Measurements from ENCODE around the gene VEPH1. TPM values are rescaled to one million over a fixed set of nuclear protein-coding genes. Genes with fewer than 3 reads are reported as not detected.
"Not testable (repeated sequence)": the region's sequence is repeated elsewhere in the genome, so short reads cannot be mapped to it uniquely, and the experiment has no call there.

The VEPH1 gene
- total RNA-seq, 1 donor = 152 TPM

GRCh38 chr3:157354722-157355121, 148.5 kb downstream of the VEPH1 start:
- TF ChIP-seq, protein P1, sequence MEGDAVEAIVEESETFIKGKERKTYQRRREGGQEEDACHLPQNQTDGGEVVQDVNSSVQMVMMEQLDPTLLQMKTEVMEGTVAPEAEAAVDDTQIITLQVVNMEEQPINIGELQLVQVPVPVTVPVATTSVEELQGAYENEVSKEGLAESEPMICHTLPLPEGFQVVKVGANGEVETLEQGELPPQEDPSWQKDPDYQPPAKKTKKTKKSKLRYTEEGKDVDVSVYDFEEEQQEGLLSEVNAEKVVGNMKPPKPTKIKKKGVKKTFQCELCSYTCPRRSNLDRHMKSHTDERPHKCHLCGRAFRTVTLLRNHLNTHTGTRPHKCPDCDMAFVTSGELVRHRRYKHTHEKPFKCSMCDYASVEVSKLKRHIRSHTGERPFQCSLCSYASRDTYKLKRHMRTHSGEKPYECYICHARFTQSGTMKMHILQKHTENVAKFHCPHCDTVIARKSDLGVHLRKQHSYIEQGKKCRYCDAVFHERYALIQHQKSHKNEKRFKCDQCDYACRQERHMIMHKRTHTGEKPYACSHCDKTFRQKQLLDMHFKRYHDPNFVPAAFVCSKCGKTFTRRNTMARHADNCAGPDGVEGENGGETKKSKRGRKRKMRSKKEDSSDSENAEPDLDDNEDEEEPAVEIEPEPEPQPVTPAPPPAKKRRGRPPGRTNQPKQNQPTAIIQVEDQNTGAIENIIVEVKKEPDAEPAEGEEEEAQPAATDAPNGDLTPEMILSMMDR (IDR thresholded peaks at IDR 0.05; ENCODE audit: insufficient read depth, low read length) = peak; percentile 69
- H3K4me3 ChIP-seq (ENCODE audit: low read depth, low read length) = no peak overlapping the region
- DNase-seq (ENCODE audit: low read depth) = peak; percentile 65

DNA sequence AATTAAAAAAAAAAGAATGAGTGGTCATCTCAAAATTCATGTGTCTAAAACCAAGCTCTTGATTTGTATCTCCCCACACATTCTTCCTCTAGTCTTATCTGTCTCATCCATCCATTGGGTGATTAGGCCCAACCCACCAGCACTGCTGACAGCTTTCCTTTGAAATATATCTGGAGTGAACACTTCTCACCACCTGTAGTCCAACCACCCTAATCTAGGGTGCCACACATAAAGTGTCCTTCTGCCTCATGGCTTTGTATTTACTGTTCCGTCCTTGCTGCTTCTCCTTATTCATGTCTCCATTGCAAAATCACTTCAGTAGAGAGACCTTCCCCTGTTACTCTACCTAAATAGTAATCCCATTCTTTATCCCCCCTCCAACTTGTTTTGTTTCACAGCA, 149.0 kb downstream of the VEPH1 start:
- no peak for DNase-seq (ENCODE audit: low read depth)
- TF ChIP-seq, protein P1 (IDR thresholded peaks at IDR 0.05; ENCODE audit: insufficient read depth, low read length) = no peak
- no peak overlapping the region for H3K4me3 ChIP-seq (ENCODE audit: low read depth, low read length)

- TF ChIP-seq, protein P1 (IDR thresholded peaks at IDR 0.05; ENCODE audit: insufficient read depth, low read length) = no peak
- DNase-seq (ENCODE audit: low read depth) = no peak
- H3K4me3 ChIP-seq (ENCODE audit: low read depth, low read length) = no peak overlapping the region
Measured at GRCh38 chr3:157353652-157354051, 149.6 kb downstream of the VEPH1 start.

DNA sequence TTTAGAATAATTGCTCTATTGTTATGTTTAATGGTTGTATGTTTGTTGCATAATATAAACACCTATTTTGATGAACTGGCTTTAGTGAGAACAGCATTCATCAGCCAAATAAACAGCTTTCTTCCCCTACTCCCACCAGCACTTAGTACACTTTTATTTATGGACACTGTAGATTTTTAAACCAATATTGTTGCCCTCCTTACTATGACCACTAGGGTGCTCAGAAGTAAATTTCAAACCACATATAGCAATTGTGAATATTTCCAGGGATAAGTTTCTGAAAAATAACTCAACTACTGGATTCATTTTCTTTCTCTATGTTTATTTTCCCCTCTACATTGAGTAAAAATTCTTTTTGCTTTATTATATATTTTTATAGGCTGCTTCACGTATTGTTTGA, 151.2 kb downstream of the VEPH1 start:
- no peak for DNase-seq (ENCODE audit: low read depth)
- TF ChIP-seq, protein P1 (IDR thresholded peaks at IDR 0.05; ENCODE audit: insufficient read depth, low read length) = peak; percentile 41
- H3K4me3 ChIP-seq (ENCODE audit: low read depth, low read length) = no peak overlapping the region

- DNase-seq (ENCODE audit: low read depth) = not testable (repeated sequence)
Measured at GRCh38 chr3:157350651-157351050, 152.6 kb downstream of the VEPH1 start.

GRCh38 chr3:157348304-157349075, 154.7 kb downstream of the VEPH1 start:
- H3K4me3 ChIP-seq (ENCODE audit: low read depth, low read length); DNase-seq (ENCODE audit: low read depth): not testable (repeated sequence)

More at GRCh38 chr3:157350651-157351050, 152.6 kb downstream of the VEPH1 start:
- not testable (repeated sequence) for H3K4me3 ChIP-seq (ENCODE audit: low read depth, low read length)

DNA sequence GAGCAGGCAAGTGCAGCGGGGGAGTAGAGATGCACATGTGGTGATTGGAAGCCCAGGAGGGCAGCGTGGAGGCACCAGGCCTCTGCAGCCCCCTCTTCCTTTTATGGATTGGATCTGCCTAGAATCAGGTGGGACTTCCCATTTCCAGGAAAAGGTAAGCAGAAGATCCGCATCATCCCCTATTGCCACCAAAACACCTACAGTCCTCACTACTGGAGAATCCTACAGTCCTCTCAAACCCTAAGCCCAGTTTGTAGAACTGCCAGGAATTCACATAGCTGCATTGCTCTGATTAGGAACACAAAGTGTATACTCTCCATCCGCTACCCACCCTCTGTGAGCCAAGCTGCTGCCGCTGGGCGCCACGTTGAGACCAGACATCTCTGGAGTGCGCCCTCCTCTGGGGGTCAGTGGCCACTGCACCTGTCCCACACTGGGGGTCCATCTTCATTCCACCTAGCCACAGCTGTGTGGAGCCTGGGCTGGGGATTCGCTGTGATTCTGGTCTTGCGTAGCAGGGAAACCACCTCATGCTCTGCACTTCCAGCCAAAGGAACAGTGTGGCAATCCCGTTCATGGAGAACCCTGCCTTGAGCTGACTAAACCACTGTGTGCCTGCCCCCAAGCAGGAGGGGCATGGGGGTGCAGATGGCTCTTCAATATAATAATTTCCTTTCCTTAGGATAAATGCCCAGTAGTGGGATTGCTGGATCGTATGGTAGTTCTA, 155.5 kb downstream of the VEPH1 start:
- no peak for DNase-seq (ENCODE audit: low read depth)
- TF ChIP-seq, protein P1 (IDR thresholded peaks at IDR 0.05; ENCODE audit: insufficient read depth, low read length) = peak; percentile 32
- H3K4me3 ChIP-seq (ENCODE audit: low read depth, low read length) = no peak overlapping the region
